Vagina (tissue), 2 donors: ENCODE data around the gene MTA2.

ENCODE experiments used
- POLR2A ChIP-seq, 2 donors: fragments of 450-650 bp; IDR thresholded peaks; one replicate each; pipeline ENCODE4 v1.6.1; 2017; ENCODE audit warnings: antibody characterized with exemption in 2 of 2, mild to moderate bottlenecking in 2 of 2, moderate library complexity in 2 of 2
- POLR2AphosphoS5 ChIP-seq, 2 donors: sonication (generic); formaldehyde crosslinking; IDR thresholded peaks; one replicate each; pipeline ENCODE4 v1.9.0; 2017; ENCODE audit warnings: antibody characterized with exemption in 2 of 2, mild to moderate bottlenecking in 2 of 2, low read depth in 1 of 2; ENCODE audit not compliant: insufficient read depth in 1 of 2
- TF ChIP-seq, protein P1 (sequence below), 3 experiments: fragments of 450-650 bp in 2 of 3; fragments of 200-600 bp in 1 of 3; sonication (generic) in 1 of 3; IDR thresholded peaks; one replicate each; pipeline ENCODE4 v1.5.1; 2017 to 2019; ENCODE audit warnings: antibody characterized with exemption in 3 of 3, mild to moderate bottlenecking in 2 of 3, moderate library complexity in 2 of 3

DNA sequence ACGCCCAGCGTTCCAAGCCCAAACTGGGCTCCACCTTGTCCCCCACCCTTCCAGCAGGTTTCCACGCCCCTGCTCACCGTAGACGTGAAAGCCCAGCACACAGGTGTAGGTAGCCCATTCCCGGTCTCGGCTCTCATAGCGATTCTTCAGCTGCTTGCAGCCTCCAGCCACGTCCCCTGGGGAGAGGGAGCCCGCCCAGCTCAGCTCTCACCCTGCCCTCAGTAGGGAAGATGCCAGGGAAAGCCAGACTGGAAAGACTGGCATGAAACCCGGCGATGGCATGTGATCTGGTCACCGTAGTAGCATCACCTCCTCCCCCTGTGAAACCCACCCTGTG is 1.4 kb upstream of the MTA2 start:
- TF ChIP-seq, protein P1, sequence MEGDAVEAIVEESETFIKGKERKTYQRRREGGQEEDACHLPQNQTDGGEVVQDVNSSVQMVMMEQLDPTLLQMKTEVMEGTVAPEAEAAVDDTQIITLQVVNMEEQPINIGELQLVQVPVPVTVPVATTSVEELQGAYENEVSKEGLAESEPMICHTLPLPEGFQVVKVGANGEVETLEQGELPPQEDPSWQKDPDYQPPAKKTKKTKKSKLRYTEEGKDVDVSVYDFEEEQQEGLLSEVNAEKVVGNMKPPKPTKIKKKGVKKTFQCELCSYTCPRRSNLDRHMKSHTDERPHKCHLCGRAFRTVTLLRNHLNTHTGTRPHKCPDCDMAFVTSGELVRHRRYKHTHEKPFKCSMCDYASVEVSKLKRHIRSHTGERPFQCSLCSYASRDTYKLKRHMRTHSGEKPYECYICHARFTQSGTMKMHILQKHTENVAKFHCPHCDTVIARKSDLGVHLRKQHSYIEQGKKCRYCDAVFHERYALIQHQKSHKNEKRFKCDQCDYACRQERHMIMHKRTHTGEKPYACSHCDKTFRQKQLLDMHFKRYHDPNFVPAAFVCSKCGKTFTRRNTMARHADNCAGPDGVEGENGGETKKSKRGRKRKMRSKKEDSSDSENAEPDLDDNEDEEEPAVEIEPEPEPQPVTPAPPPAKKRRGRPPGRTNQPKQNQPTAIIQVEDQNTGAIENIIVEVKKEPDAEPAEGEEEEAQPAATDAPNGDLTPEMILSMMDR (IDR thresholded peaks at IDR 0.05), result no peak
- no peak for TF ChIP-seq POLR2A (IDR thresholded peaks at IDR 0.05)
- TF ChIP-seq POLR2AphosphoS5 (IDR thresholded peaks at IDR 0.05; ENCODE audit: insufficient read depth in 1 of 2, low read depth in 1 of 2), result no peak
